K562 (cell line): ENCODE data around the gene ADPRHL1. TPM values are rescaled to one million over a fixed set of nuclear protein-coding genes. Genes with fewer than 3 reads are reported as not detected.
A peak's percentile ranks its signal among the peaks of the same experiment; 100 is the strongest.

Experiments
- ATAC-seq: fragments of 200-7000 bp; cut with Tn5 transposase; 3 replicates; pipeline ENCODE4 v1.9.1; 2020; ENCODE audit warnings: moderate library complexity
- BruUV-seq: library from RNA; stranded (reverse); fragments of 400-500 nt; replicated peaks from 2 replicates; lab custom pipeline; 2021; lab: Mats Ljungman, UMichigan
- CTCF ChIA-PET: fragments of 300-600 bp; formaldehyde crosslinking; extraction: SDS; loops from one replicate; lab custom pipeline; 2021; ENCODE audit warnings: low intra/inter-chr PET ratio; lab: Yijun Ruan, JAX
- POLR2A ChIA-PET: fragments of 300-600, 350-650 bp; sonication (Branson Sonifier 250); formaldehyde crosslinking; extraction: SDS; loops from one replicate; lab custom pipeline; 2021; ENCODE audit warnings: antibody characterized with exemption, inconsistent platforms; lab: Yijun Ruan, JAX
- DNase-seq, 4 experiments: peaks; one replicate each; pipeline versions ENCODE4 v3.0.0 to v3.0.0-alpha.2; 2011 to 2018; ENCODE audit warnings: low spot score in 3 of 4, mixed read lengths in 3 of 4; ENCODE audit errors: extremely low read depth in 1 of 4
- FAIRE-seq: peaks from 2 replicates; lab custom pipeline; 2011; peaks lifted over from hg19 to GRCh38; lab: Jason Lieb, UNC
- H2AFZ ChIP-seq: 2 replicates; pipeline ENCODE4 v1.6.0; 2011; ENCODE audit warnings: low read depth, low read length, control low read depth, inconsistent platforms
- H3K27ac ChIP-seq: fragments of 200-600 bp; 3 replicates; pipeline ENCODE4 v1.8.0; 2011; ENCODE audit warnings: low read depth, mild to moderate bottlenecking, control low read depth, inconsistent platforms, low read length, moderate library complexity, mixed read lengths; ENCODE audit errors: extremely low read depth
- H3K27me3 ChIP-seq, 2 experiments: fragments of 300-600 bp in 1 of 2; 2 replicates in 1 of 2; 3 replicates in 1 of 2; pipeline versions ENCODE4 v1.6.0 to v1.8.0; 2011; ENCODE audit warnings: inconsistent platforms in 2 of 2, low read length in 2 of 2, mild to moderate bottlenecking in 1 of 2, mixed read lengths in 1 of 2, moderate library complexity in 1 of 2; ENCODE audit not compliant: control insufficient read depth in 2 of 2, insufficient read depth in 2 of 2
- H3K36me3 ChIP-seq: fragments of 300-600 bp; 3 replicates; pipeline ENCODE4 v1.8.0; 2011; ENCODE audit warnings: mild to moderate bottlenecking, low read length, inconsistent platforms; ENCODE audit not compliant: control insufficient read depth, insufficient read depth
- H3K4me1 ChIP-seq, 2 experiments: fragments of 200-600 bp in 1 of 2; replicated peaks in 1 of 2; 2 replicates in 1 of 2; 3 replicates in 1 of 2; pipeline versions ENCODE4 v1.5.1 to v1.8.0; 2011; ENCODE audit warnings: inconsistent platforms in 2 of 2, low read length in 2 of 2, mild to moderate bottlenecking in 1 of 2, mixed read lengths in 1 of 2, moderate library complexity in 1 of 2; ENCODE audit not compliant: control insufficient read depth in 2 of 2, insufficient read depth in 2 of 2
- H3K4me2 ChIP-seq: 2 replicates; pipeline ENCODE4 v1.6.1; 2011; ENCODE audit warnings: low read length, control low read depth, inconsistent platforms, mixed read lengths; ENCODE audit not compliant: insufficient read depth
- H3K4me3 ChIP-seq: fragments of 200-600 bp; sonication (generic), shearing (Covaris generic); 2 replicates; pipeline ENCODE4 v1.5.1; 2016; ENCODE audit warnings: control low read depth, inconsistent platforms
- H3K79me2 ChIP-seq: fragments of 200-600 bp; 3 replicates; pipeline ENCODE4 v1.8.0; 2011; ENCODE audit warnings: low read length, inconsistent platforms; ENCODE audit not compliant: control insufficient read depth, insufficient read depth
- H3K9ac ChIP-seq, 2 experiments: 2 replicates each; pipeline versions ENCODE4 v1.6.0 to v1.6.1; 2011; ENCODE audit warnings: low read depth in 2 of 2, low read length in 2 of 2, control low read depth in 1 of 2, inconsistent platforms in 1 of 2, mild to moderate bottlenecking in 1 of 2, mixed read lengths in 1 of 2; ENCODE audit not compliant: insufficient read depth in 1 of 2
- H3K9me1 ChIP-seq: one replicate; pipeline ENCODE4 v1.6.0; 2011; ENCODE audit warnings: inconsistent platforms, mild to moderate bottlenecking, low read length, moderate library complexity; ENCODE audit not compliant: control insufficient read depth, insufficient read depth
- H3K9me3 ChIP-seq: replicated peaks from 2 replicates; pipeline ENCODE4 v1.5.1; 2011; ENCODE audit warnings: low read depth, low read length, inconsistent platforms; ENCODE audit not compliant: control insufficient read depth, insufficient read depth
- H4K20me1 ChIP-seq: replicated peaks from 2 replicates; pipeline ENCODE4 v1.6.1; 2011; ENCODE audit warnings: low read length, inconsistent platforms, mixed read lengths; ENCODE audit not compliant: control insufficient read depth, insufficient read depth
- ASH1L ChIP-seq: fragments of 450-650 bp; IDR thresholded peaks from 2 replicates; pipeline ENCODE4 v1.6.1; 2018; ENCODE audit warnings: borderline replicate concordance, mild to moderate bottlenecking, low read depth; ENCODE audit not compliant: partially characterized antibody
- BCL6 ChIP-seq: fragments of 250-450 bp; sonication (Bioruptor Pico); IDR thresholded peaks from 2 replicates; pipeline ENCODE4 v1.4.0; 2020
- CBX3 ChIP-seq, 2 experiments: IDR thresholded peaks; 1 replicate in 1 of 2; 2 replicates in 1 of 2; pipeline ENCODE4 v1.6.1; 2012; ENCODE audit warnings: inconsistent platforms in 2 of 2, low read length in 2 of 2, borderline replicate concordance in 1 of 2, control low read depth in 1 of 2
- CEBPG ChIP-seq, 3 experiments: fragments of 200-800 bp in 1 of 3; sonication (Bioruptor generic) in 1 of 3; sonication (generic) in 1 of 3; formaldehyde crosslinking in 1 of 3; IDR thresholded peaks in 2 of 3; conservative IDR thresholded peaks in 1 of 3; 2 replicates each; pipeline versions ENCODE4 v1.6.1 to v1.8.0; 2016 to 2022; ENCODE audit warnings: missing compliant biosample characterization in 2 of 3, missing genetic modification characterization in 2 of 3, mild to moderate bottlenecking in 1 of 3, missing genetic modification reagents in 1 of 3
- GTF2F1 ChIP-seq: IDR thresholded peaks from 2 replicates; pipeline ENCODE4 v1.6.1; 2011; ENCODE audit warnings: low read depth, low read length, improper control_type of control experiment
- HDAC8 ChIP-seq: fragments of 450-650 bp; IDR thresholded peaks from 2 replicates; pipeline ENCODE4 v1.6.1; 2016; ENCODE audit warnings: mild to moderate bottlenecking, missing genetic modification characterization, moderate library complexity, missing compliant biosample characterization
- HDGF ChIP-seq: fragments of 450-650 bp; IDR thresholded peaks from 2 replicates; pipeline ENCODE4 v1.6.1; 2016
- HEY1 ChIP-seq: fragments of 250-450 bp; sonication (Bioruptor Pico); IDR thresholded peaks from 2 replicates; pipeline ENCODE4 v1.5.0; 2020; ENCODE audit warnings: mild to moderate bottlenecking, moderate library complexity, borderline replicate concordance
- L3MBTL2 ChIP-seq: fragments of 450-650 bp; IDR thresholded peaks from 2 replicates; pipeline ENCODE4 v1.6.1; 2016; ENCODE audit warnings: mild to moderate bottlenecking, moderate library complexity
- MTA2 ChIP-seq: fragments of 450-650 bp; IDR thresholded peaks from 2 replicates; pipeline ENCODE4 v1.6.1; 2016; ENCODE audit warnings: low read depth
- SMARCA5 ChIP-seq: fragments of 450-650 bp; IDR thresholded peaks from 2 replicates; pipeline ENCODE4 v1.6.1; 2016
- ZNF175 ChIP-seq: fragments of 200-800 bp; sonication (Bioruptor generic); IDR thresholded peaks from 2 replicates; pipeline ENCODE4 v1.6.1; 2016; ENCODE audit warnings: low read depth, mild to moderate bottlenecking, missing genetic modification characterization, missing compliant biosample characterization
- ZNF274 ChIP-seq: IDR thresholded peaks from 2 replicates; pipeline ENCODE4 v1.6.1; 2011; ENCODE audit warnings: low read depth, mild to moderate bottlenecking, low read length, moderate library complexity, borderline replicate concordance
- ZNF311 ChIP-seq: fragments of 250-450 bp; sonication (Bioruptor Pico); IDR thresholded peaks from 2 replicates; pipeline ENCODE4 v1.4.0; 2020; ENCODE audit warnings: mild to moderate bottlenecking, moderate library complexity
- WGBS: fragments of 100-300 bp; shearing (Covaris generic); methylation state at CpG from one replicate; pipeline ENCODE4 v1.1.6; 2016; ENCODE audit warnings: low coverage, mixed read lengths; ENCODE audit not compliant: insufficient coverage; ENCODE audit errors: missing lambda C conversion rate; 5-methylcytosine and 5-hydroxymethylcytosine counted together
- in situ Hi-C: fragments of 300-500 bp; cut with MboI; formaldehyde crosslinking; loops from 4 replicates; pipeline ENCODE4 v1.15.0; 2018; ENCODE audit warnings: inconsistent platforms, mixed read lengths
- intact Hi-C: fragments of 100-400 bp; cut with micrococcal nuclease; formaldehyde crosslinking; loops from 2 replicates; pipeline ENCODE4 v1.14.2; 2022
- polyA plus RNA-seq, 8 experiments: library from polyadenylated mRNA; depleted of rRNA in 4 of 8; stranded (reverse) in 5 of 8; unstranded in 3 of 8; fragments of >200 nt; fragmentation: Nextera tagmentation in 2 of 8; fragmentation: Illumina TruSeq in 1 of 8; extraction: Ambion mirVana in 2 of 8; extraction: Trizol in 1 of 8; gene quantifications; 2 replicates each; pipeline versions ENCODE4 v1.2.1 to v1.2.3, GENCODE V29; 2011 to 2014; ENCODE audit warnings: inconsistent platforms in 1 of 8, missing spikeins in 1 of 8
- total RNA-seq, 7 experiments: library from RNA; depleted of rRNA in 6 of 7; stranded (reverse); fragments of >200 nt in 6 of 7; fragmentation: Illumina TruSeq in 2 of 7; extraction: Trizol in 2 of 7; gene quantifications; 2 replicates each; pipeline versions ENCODE4 v1.2.1 to v1.2.3, GENCODE V29; 2011 to 2021; ENCODE audit warnings: low replicate concordance in 1 of 7
- TF ChIP-seq, protein P1 (sequence below): fragments of 450-650 bp; formaldehyde crosslinking; IDR thresholded peaks from 2 replicates; pipeline ENCODE4 v1.4.0; 2022; ENCODE audit warnings: missing genetic modification characterization
- TF ChIP-seq, protein P2 (sequence below): fragments of 200-800 bp; sonication (Bioruptor generic); IDR thresholded peaks from 2 replicates; pipeline ENCODE4 v1.6.1; 2016; ENCODE audit warnings: missing genetic modification characterization, missing compliant biosample characterization

The ADPRHL1 gene
- total and polyA plus RNA-seq, 9 of the 15 experiments (the other 6 are each of a cell fraction or from before 2014, with no cell fraction given), result 0.06 to 0.76 (median 0.37) TPM; not detected in 1

DNA sequence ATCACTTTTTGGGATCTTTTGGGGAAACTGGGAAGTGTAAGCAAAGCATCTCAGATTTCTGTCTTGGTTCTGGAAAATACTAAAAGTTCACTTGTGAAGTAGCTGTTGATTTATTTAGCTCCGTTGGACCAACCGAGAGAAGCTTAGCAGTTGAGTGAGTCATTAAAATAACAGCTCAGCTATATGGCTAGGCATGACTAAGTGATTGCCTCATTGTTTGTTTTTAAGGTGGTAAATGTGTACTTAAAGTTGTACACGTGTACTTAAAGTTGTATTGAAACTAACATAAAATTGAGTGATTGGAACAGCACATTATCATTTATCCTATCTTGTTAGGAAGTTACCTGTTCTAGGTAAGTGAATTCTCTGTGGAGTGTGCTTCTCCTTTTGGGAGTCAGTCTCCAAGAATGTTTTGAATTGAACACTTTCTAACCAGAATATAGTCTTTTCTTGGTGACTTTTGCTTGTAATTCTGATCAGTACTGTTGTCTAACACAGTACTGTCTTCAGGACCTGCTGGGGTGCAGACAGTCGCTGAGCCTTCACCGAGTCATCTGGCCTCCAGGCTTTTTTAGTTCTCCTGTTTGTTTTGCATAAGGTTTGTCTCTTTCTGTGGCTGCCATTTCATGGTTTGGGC is 40.1 kb upstream of the ADPRHL1 start:
- FAIRE-seq, result peak; percentile 87
- peak; percentile 32 for ATAC-seq
- TF ChIP-seq, protein P1, sequence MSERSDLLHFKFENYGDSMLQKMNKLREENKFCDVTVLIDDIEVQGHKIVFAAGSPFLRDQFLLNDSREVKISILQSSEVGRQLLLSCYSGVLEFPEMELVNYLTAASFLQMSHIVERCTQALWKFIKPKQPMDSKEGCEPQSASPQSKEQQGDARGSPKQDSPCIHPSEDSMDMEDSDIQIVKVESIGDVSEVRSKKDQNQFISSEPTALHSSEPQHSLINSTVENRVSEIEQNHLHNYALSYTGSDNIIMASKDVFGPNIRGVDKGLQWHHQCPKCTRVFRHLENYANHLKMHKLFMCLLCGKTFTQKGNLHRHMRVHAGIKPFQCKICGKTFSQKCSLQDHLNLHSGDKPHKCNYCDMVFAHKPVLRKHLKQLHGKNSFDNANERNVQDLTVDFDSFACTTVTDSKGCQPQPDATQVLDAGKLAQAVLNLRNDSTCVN (CRISPR knock-in tag), result no peak
- TF ChIP-seq HDGF, result no peak
- no peak for TF ChIP-seq GTF2F1
- TF ChIP-seq HEY1, result no peak
- no peak for TF ChIP-seq ZNF311 (CRISPR knock-in tag)
- TF ChIP-seq, protein P2, sequence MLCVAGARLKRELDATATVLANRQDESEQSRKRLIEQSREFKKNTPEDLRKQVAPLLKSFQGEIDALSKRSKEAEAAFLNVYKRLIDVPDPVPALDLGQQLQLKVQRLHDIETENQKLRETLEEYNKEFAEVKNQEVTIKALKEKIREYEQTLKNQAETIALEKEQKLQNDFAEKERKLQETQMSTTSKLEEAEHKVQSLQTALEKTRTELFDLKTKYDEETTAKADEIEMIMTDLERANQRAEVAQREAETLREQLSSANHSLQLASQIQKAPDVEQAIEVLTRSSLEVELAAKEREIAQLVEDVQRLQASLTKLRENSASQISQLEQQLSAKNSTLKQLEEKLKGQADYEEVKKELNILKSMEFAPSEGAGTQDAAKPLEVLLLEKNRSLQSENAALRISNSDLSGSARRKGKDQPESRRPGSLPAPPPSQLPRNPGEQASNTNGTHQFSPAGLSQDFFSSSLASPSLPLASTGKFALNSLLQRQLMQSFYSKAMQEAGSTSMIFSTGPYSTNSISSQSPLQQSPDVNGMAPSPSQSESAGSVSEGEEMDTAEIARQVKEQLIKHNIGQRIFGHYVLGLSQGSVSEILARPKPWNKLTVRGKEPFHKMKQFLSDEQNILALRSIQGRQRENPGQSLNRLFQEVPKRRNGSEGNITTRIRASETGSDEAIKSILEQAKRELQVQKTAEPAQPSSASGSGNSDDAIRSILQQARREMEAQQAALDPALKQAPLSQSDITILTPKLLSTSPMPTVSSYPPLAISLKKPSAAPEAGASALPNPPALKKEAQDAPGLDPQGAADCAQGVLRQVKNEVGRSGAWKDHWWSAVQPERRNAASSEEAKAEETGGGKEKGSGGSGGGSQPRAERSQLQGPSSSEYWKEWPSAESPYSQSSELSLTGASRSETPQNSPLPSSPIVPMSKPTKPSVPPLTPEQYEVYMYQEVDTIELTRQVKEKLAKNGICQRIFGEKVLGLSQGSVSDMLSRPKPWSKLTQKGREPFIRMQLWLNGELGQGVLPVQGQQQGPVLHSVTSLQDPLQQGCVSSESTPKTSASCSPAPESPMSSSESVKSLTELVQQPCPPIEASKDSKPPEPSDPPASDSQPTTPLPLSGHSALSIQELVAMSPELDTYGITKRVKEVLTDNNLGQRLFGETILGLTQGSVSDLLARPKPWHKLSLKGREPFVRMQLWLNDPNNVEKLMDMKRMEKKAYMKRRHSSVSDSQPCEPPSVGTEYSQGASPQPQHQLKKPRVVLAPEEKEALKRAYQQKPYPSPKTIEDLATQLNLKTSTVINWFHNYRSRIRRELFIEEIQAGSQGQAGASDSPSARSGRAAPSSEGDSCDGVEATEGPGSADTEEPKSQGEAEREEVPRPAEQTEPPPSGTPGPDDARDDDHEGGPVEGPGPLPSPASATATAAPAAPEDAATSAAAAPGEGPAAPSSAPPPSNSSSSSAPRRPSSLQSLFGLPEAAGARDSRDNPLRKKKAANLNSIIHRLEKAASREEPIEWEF (CRISPR knock-in tag), result no peak
- TF ChIP-seq ASH1L, result no peak
- peak; percentile 81 for TF ChIP-seq CEBPG (CRISPR knock-in tag; IDR thresholded peaks at IDR 0.05)
- TF ChIP-seq CEBPG (tag; conservative IDR thresholded peaks at IDR 0.05 in 1 of 2, IDR thresholded peaks at IDR 0.05 in 1 of 2), result peak; percentile 80 to 90
- TF ChIP-seq MTA2, result no peak
- TF ChIP-seq HDAC8 (tag), result no peak
- TF ChIP-seq ZNF274, result no peak
- no peak for TF ChIP-seq ZNF175 (CRISPR knock-in tag)
- TF ChIP-seq L3MBTL2, result peak; percentile 60
- TF ChIP-seq BCL6 (CRISPR knock-in tag), result no peak
- TF ChIP-seq CBX3 (IDR thresholded peaks at IDR 0.05; ENCODE audit: borderline replicate concordance in 1 of 2, low read length in 2 of 2), result 0 out of 3 replicates have a peak, but pooled peaks of 1 of the 2 experiments have one; percentile 36
- no peak for TF ChIP-seq SMARCA5

More for the DNA sequence above, 40.1 kb upstream of the ADPRHL1 start:
- H3K4me3 ChIP-seq, result peak overlapping the region; percentile 19; the same call in 1 of the 2 replicates
- ChIA-PET CTCF (no interaction called here), POLR2A (interaction anchor here (0.9 to 1.3 kb wide), 7 partner anchors 9 to 56 kb away, joined by 3 to 10 read pairs (median 3); no protein-coding TSS in a partner anchor)
- peak in 3 of 4 experiments; percentile 21 to 66 (median 34) for DNase-seq
- peaks cover 6% of the 10 kb centered on the region; the same call in 1 of the 2 replicates for H4K20me1 ChIP-seq
- no peaks in the 10 kb centered on the region for H3K9me3 ChIP-seq
- H2AFZ ChIP-seq, result 0 out of 2 replicates have a peak overlapping the region, but pooled peaks have one; percentile 25
- H3K4me1 ChIP-seq, result peaks cover 15 to 33% of the 10 kb centered on the region in 2 experiments
- no peaks in the 10 kb centered on the region for H3K27me3 ChIP-seq
- in situ Hi-C loops, result loop anchor here (10.0 kb wide), 1 partner anchor 231 kb away; no protein-coding TSS in a partner anchor
- no TSS peak for BruUV-seq
- peaks cover 3% of the 10 kb centered on the region for H3K9me1 ChIP-seq
- H3K36me3 ChIP-seq, result peaks cover 46% of the 10 kb centered on the region; the same call in 2 of the 3 replicates
- H3K27ac ChIP-seq, result peak overlapping the region; percentile 88
- peak overlapping the region; percentile 76 for H3K4me2 ChIP-seq
- WGBS, result 12% methylated on average over 5 of the region's 5 CpGs
- H3K9ac ChIP-seq, result peak overlapping the region; percentile 75 to 76; a peak in 3 of 4 replicates
- intact Hi-C loops, result no loop called here
- H3K79me2 ChIP-seq, result peaks cover 83% of the 10 kb centered on the region
